Vagina (tissue), 2 donors: Measurements from ENCODE around the gene NMT1.

Source experiments
- CTCF ChIP-seq, 3 experiments: fragments of 450-650 bp in 2 of 3; fragments of 200-600 bp in 1 of 3; sonication (generic) in 1 of 3; IDR thresholded peaks; one replicate each; pipeline ENCODE4 v1.5.1; 2017 to 2019; ENCODE audit warnings: antibody characterized with exemption in 3 of 3, mild to moderate bottlenecking in 2 of 3, moderate library complexity in 2 of 3
- POLR2A ChIP-seq, 2 donors: fragments of 450-650 bp; IDR thresholded peaks; one replicate each; pipeline ENCODE4 v1.6.1; 2017; ENCODE audit warnings: antibody characterized with exemption in 2 of 2, mild to moderate bottlenecking in 2 of 2, moderate library complexity in 2 of 2

- TF ChIP-seq CTCF (IDR thresholded peaks at IDR 0.05) (no peak), POLR2A (IDR thresholded peaks at IDR 0.05) (no peak)
Measured at GRCh38 chr17:45125509-45125908, 64.4 kb downstream of the NMT1 start.
